OCI-LY3 (cell line): ENCODE data around the gene RRM2.

Experiments used
- EZH2phosphoT487 ChIP-seq: fragments of 200-600 bp; shearing (Covaris generic); IDR thresholded peaks from 2 replicates; pipeline ENCODE4 v1.6.1; 2018; ENCODE audit warnings: antibody characterized with exemption, mixed run types, low read depth
- TF ChIP-seq, protein P1 (sequence below): fragments of 200-600, 300-600 bp; sonication (generic); IDR thresholded peaks from 2 replicates; pipeline ENCODE4 v1.5.1; 2014; ENCODE audit warnings: antibody characterized with exemption, low read length, low read depth

DNA sequence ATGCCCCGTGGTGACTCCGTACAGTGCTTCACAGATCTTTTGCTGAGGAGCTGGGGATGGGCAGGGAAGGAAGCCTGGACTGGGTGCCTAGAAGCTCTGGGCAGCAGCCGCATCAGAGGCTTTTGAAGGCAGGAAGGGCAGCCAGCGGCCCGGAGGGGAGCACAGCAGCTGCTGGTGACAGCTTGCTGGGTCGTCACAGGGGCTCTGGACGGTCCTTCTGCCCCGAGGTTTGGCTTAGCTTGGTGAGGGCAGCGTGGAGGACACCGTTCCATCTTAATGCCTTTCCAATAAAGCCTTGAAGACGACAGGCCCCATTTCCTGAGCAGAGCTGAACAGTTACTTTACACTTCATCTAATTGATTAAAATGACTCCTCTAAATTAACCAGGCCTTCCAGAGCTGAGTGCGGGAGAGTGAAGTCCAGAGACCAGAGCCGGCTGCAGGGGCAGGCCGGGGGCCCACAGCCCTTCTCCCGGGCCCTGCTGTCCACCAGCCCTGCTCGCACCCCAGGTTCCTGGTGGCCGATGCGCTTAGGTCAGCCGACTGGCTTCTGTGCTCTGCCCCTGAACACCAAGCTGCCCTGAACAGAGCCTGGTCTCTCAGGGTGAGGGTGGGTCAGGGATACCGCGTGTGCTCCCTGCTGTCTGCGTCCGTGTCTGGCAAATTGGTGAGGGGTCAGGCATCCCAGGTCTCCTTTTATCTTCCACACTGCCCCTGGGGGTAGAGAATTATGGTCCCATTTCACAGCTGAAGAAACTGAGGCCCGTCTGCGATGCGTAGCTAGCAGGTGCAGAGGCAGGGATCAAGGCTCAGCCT is 43.5 kb downstream of the RRM2 start:
- TF ChIP-seq, protein P1, sequence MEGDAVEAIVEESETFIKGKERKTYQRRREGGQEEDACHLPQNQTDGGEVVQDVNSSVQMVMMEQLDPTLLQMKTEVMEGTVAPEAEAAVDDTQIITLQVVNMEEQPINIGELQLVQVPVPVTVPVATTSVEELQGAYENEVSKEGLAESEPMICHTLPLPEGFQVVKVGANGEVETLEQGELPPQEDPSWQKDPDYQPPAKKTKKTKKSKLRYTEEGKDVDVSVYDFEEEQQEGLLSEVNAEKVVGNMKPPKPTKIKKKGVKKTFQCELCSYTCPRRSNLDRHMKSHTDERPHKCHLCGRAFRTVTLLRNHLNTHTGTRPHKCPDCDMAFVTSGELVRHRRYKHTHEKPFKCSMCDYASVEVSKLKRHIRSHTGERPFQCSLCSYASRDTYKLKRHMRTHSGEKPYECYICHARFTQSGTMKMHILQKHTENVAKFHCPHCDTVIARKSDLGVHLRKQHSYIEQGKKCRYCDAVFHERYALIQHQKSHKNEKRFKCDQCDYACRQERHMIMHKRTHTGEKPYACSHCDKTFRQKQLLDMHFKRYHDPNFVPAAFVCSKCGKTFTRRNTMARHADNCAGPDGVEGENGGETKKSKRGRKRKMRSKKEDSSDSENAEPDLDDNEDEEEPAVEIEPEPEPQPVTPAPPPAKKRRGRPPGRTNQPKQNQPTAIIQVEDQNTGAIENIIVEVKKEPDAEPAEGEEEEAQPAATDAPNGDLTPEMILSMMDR, result no peak
- no peak for TF ChIP-seq EZH2phosphoT487
